Measurements from ENCODE around the gene CABLES1.

Gene CABLES1

GRCh38 chr18:23114171-23114881 lies 21.0 kb upstream of the CABLES1 start:
- no peak for DNase-seq

GRCh38 chr18:23114911-23115310 lies 20.4 kb upstream of the CABLES1 start:
- DNase-seq: no peak

DNA sequence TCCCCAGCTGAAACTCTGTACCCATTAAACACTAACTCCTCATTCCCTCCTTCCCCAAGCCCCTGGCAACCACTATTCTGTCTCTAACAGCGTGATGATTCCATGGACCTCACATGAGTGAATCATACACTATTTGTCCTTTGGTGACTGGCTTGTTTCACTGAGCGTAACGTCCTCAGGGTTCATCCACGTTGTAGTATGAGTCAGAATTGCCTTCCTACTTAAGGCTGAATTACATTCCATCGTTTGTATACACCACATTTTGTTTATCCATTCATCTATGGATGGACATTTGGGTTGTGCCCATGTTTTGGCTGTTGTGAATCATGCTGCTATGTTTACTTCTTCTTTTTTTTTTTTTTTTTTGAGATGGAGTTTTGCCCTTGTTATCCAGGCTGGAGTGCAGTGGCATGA lies 19.6 kb upstream of the CABLES1 start:
- DNase-seq: no peak

DNA sequence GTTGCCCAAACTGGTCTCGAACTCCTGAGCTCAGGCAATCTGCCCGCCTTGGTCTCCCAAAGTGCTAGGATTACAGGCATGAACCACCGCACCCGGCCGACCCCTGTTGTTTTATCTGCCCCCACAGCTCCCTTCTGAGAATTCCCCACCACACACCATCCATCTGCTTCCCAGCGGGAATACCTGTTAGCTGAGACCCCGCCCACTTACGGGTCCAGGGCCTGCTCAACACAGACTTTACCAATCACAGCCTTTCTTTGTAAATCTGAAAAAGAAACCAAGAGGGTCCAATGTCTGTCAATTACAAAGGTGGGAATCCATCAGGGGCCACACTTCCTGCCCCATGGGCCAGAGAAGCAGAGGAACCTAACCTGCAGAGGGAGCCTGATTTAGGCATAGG lies 14.2 kb upstream of the CABLES1 start:
- no peak for DNase-seq

DNA sequence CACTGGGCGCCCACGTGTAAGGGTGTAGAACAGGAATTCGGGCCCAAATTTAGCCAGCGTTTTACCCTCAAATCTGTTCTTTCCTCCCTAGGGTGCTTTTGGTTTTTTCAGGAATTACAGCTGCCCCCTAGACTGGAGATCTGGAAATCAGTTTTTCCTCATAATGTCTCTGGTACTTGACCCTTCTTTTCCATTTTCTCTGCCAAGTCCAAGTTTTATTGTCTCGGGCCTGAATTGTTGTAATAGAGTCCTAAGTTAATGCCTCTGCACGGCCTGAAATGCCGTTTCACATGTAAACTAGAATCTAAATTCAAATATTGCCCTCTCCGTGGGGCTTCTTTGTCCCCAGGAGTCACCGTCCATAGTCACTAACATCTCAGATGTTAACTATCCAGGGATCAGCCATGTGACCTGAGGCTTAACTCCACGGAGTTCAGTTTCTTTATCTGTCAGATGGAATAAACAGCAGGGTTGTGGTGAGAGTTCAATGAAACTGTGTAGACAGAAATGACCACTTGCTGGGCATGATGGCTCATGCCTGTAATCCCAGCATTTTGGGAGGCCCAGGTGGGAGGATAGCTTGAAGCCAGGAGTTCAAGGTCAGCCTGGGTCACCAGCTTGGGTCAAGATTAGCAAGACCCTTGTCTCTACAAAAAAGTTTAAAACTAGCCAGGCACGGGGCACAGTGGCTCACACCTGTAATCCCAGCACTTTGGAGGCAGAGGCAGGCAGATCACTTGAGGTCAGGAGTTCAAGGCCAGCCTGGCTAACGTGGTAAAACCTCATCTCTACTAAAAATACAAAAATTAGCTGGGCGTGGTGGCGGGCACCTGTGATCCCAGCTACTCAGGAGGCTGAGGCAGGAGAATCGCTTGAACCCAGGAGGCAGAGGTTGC lies 12.7 kb upstream of the CABLES1 start:
- DNase-seq: no peak

- DNase-seq: no peak
These were observed 8.8 kb upstream of the CABLES1 start for GRCh38 chr18:23126376-23127056.

DNA sequence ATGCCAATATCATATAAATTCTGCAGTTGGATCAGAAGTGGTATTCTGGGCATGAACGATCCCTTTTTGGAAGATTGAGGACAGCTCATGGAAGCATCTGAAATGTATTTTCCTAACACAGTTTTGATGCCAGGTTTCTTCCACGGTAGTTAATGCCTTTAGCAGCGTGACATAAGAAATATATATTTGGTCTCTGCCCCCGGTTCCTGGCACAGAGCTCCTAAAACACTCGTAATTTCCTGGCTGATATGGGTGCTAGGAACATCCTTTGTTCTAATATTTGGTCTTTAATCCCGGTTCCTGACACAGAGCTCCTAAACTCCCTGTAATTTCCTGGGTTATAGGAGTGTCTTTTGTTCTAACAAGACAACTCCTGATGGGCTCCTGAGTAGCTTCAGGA lies 8.2 kb upstream of the CABLES1 start:
- DNase-seq: no peak

- no peak for DNase-seq
These were observed 5.8 kb upstream of the CABLES1 start for GRCh38 chr18:23129355-23130002.

DNA sequence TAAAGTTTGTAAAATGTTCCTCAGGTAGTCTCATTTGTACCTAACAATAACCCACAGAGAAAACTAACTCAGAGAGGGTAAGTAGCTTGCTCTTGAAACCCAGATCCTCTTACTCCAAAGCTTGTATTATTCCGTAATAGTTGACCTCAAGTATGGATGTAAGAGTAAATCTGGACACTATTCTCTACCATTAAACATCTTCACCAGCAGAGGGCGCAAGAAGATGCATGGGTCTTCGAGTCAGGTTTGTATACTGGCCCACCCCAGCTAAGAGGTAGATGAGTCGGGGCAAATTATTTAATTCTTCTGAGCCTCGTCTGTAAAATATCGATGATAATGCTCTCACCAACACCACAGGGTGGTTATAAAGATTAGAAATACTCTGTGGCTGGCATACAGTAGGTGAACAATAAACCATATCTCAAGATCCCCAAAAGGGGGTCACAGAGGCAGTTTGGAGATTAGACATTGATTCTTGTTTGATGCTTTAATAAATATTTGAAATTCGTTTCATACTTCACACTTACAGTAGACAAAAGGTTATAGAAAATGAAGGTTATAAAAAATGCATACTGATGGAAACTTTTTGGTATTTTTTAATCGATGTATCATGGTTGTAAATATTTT lies 3.5 kb upstream of the CABLES1 start:
- peak; percentile 67 for DNase-seq

DNA sequence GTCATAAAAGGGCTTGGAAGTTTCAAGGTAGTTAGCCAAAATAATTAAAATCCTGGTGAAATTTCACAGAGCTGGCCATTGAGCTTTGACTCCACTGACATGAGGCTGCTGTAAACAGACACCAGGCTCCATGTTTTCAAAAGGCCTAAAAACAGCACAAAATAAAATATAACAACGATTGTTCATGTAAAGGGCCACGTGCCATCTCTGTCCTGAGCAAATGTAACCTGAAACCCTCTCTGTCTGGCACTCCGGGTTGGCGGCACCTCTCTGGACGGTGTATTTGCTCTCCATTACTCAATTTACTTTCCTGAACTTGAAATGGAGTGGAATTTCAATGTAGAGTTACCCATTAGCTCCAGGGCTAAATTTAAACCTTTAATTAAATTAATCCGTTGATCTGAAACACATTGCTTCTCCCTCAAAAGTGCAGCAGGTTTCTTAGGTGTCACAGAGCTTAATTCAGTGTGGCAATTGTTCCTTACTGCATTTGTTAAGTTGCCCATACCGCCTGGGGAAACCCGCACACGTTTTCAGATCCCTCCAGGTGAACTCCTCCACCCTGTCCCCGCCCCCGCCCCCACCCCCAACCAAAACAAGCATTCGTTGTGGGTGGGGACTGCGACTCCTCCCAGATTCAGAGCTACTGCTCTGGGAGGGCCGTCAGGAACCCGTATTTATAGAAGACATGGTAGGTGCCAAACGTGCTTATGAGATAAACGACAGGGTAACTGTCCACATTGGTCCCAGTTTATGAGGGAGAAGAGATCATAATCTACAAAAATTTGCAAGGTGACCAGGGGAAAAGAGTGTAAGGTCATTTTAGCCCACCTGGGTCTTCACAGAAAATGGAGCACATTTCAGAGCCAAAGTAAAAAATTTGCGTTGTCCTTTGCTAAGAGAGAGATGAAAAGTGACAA lies 1.2 kb upstream of the CABLES1 start:
- peak; percentile 39 for DNase-seq

DNA sequence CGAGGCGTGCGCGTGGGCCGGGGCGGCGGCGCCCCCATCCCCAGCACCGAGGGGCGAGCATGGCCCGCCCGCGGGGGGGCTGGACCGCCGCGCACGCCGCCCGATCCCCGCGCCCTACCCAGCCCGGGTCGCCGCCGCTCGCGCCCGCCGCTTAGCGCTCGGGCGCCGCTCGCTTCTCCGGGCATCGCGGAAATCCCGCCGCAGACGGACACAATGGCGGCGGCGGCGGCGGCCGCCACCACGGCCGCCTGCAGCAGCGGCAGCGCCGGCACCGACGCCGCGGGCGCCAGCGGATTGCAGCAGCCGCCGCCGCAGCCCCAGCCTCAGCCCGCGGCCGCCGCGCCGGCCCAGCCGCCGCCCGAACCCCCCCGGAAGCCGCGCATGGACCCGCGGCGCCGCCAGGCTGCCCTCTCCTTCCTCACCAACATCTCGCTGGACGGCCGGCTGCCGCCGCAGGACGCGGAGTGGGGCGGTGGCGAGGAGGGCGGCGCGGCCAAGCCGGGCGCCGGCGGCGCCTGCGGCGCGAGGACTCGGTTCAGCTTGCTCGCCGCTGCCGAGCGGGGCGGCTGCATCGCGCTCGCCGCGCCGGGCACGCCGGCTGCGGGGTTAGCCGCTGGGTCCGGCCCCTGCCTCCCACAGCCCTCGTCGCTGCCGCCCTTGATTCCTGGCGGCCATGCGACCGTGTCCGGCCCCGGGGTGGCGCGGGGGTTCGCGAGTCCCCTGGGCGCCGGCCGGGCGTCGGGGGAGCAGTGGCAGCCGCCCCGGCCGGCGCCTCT lies 453 bp downstream of the CABLES1 start:
- peak; percentile 35 for DNase-seq

DNA sequence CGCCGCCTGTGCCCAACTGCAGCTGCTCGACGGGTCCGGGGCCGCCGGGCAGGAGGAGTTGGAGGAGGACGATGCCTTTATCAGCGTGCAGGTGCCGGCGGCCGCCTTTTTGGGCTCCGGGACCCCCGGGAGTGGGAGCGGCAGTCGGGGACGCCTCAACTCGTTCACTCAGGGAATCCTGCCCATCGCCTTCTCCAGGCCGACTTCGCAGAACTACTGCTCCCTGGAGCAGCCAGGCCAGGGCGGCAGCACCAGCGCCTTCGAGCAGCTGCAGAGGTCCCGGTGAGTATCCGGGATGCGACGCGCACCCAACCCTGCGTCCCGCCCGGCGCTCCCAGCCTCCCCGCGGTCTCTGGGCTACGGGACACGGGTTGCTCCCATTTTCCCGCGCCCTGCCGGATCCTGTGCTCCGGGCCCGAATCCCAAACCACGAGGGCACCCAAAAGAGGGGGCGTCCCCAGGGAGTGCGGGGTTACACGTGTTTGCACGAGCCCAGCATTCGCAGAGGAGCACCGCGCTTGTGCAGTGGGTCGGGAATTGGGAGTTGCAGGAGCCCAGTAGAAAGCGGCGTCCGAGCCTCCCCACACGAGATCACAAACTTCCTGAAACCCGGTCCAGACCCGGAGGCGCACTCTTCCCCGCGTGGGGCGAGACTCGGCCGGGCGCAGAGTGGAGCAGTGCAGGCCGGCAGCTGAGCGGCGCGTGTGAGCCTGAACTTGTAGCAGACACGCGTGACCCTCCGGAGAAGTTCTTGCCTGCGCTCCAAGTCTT lies 1.2 kb downstream of the CABLES1 start:
- DNase-seq: peak; percentile 32

DNA sequence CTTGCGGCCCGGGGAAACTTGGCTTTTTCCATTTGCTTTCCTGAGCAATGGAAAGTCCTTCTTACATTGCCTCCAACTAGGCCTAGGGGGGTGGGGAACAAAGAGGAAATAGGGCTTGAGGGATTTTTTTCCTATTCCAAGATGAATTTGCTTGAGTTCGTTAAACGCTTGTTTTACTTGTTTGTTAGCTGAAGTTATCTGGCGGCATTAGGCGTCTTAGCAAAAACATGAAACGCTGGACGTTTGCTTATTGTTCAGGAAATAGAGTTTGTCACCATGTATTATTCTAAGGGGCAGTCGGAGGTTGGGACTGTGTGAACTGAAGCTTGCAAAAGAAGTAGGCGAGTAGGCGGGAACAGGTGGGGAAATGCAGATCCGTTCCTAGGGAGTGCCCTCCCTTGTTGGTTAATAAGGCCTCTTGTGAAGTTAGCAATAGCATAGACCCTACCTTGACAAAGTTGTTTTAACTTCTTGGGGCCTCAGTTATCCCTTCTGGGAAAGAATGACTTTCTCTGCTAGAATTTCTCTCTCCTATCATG lies 1.9 kb downstream of the CABLES1 start:
- DNase-seq: no peak

- DNase-seq: no peak
These were observed 2.5 kb downstream of the CABLES1 start for GRCh38 chr18:23137788-23138216.

- DNase-seq: no peak
These were observed 3.2 kb downstream of the CABLES1 start for GRCh38 chr18:23138471-23138870.

- DNase-seq: no peak
These were observed 6.1 kb downstream of the CABLES1 start for GRCh38 chr18:23141104-23141999.

DNA sequence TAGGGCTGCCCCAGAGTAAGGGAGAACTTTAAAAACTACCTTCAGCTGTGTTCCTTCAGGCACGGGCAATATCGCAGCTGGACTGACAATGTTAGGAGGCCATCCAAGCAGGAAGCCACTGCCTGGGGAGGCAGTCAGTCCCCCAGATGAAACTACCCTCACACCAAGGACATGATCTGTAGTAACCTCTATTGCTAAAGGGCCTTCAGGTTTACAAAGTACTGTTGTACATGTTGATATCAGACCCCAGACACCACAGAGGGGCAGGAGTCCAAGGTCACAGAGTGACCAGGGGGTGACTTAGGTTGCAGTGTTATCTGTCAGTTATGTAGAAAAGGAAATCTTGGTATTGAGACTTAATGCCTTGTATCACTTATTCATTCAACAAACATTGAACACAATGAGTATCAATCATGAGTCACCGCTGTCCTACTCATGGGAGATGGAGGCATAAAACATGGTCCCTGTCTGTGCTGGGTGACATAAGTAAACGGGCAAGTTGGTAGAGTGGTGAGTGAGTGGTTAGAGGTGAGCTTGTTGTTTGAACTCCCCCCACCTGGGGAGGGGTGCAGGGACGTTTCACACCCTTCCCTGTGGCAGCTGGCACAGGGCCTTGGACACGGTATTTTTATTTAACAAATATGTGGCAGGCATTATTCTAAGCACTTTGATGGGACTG lies 7.1 kb downstream of the CABLES1 start:
- no peak for DNase-seq

All from stimulated activated CD8-positive, alpha-beta memory T cell treated with anti-CD3 and anti-CD28 coated beads, Interleukin-4, amount 100 ng/mL, for 48 hours (primary cell).